Memory B cell (primary cell): ENCODE measurements around the gene ZAP70.
"Not testable (repeated sequence)": the region's sequence is repeated elsewhere in the genome, so short reads cannot be mapped to it uniquely, and the experiment has no call there.

Experiments
- ATAC-seq: fragments of 150-1000 bp; cut with Tn5 transposase; 2 replicates; pipeline ENCODE4 v1.10.0; 2021; ENCODE audit warnings: low read depth, mild to moderate bottlenecking, moderate library complexity
- DNase-seq, 2 donors: peaks; one replicate each; pipeline ENCODE4 v3.0.0; 2022; ENCODE audit warnings: low spot score in 2 of 2
- H3K27ac Mint-ChIP-seq: one replicate; pipeline ENCODE4 v1.8.0; 2022; ENCODE audit warnings: mild to moderate bottlenecking, moderate library complexity, mixed read lengths
- H3K27me3 Mint-ChIP-seq: one replicate; pipeline ENCODE4 v1.8.0; 2022; ENCODE audit warnings: mixed read lengths
- H3K36me3 Mint-ChIP-seq: one replicate; pipeline ENCODE4 v1.8.0; 2022; ENCODE audit warnings: mild to moderate bottlenecking, mixed read lengths
- H3K4me1 Mint-ChIP-seq: one replicate; pipeline ENCODE4 v1.8.0; 2022; ENCODE audit warnings: mixed read lengths
- H3K4me3 Mint-ChIP-seq: one replicate; pipeline ENCODE4 v1.8.0; 2022; ENCODE audit warnings: mild to moderate bottlenecking, moderate library complexity, mixed read lengths
- H3K9me3 Mint-ChIP-seq: one replicate; pipeline ENCODE4 v1.8.0; 2022; ENCODE audit warnings: mixed read lengths

ZAP70 gene

GRCh38 chr2:97713296-97714083 is at the start of gene ZAP70:
ZAP70 (plus strand) TSS chr2:97713576; CDS start chr2:97724037, 10,461 bp downstream.
- Mint-ChIP-seq H3K9me3 (no peaks in the 10 kb centered on the region), H3K27ac (no peak within 1 kb of the TSS), H3K4me3 (no peak within 1 kb of the TSS), H3K4me1 (peaks cover 10% of the 10 kb centered on the region), H3K27me3 (peaks cover 6% of the 10 kb centered on the region), H3K36me3 (no peaks in the 10 kb centered on the region)
- DNase-seq: no peak
- no peak for ATAC-seq

- ATAC-seq (no peak), DNase-seq (peak in 1 of 2 donors; percentile 61)
- H3K4me1 Mint-ChIP-seq: peaks cover 20% of the 10 kb centered on the region
- H3K36me3 Mint-ChIP-seq: peaks cover 5% of the 10 kb centered on the region
- H3K27me3 Mint-ChIP-seq: no peaks in the 10 kb centered on the region
- peak overlapping the region; percentile 95 for H3K27ac Mint-ChIP-seq
- H3K4me3 Mint-ChIP-seq: peak overlapping the region; percentile 90
- H3K9me3 Mint-ChIP-seq: no peaks in the 10 kb centered on the region
Measured at GRCh38 chr2:97663626-97663961, 49.8 kb upstream of the ZAP70 start.

GRCh38 chr2:97663962-97664635 is 49.3 kb upstream of the ZAP70 start, which contains the start of gene ACTR1B:
ACTR1B (minus strand) TSS chr2:97664044; CDS start chr2:97663890, 154 bp downstream.
- H3K27ac Mint-ChIP-seq: peak within 1 kb of the TSS; percentile 95
- no peaks in the 10 kb centered on the region for H3K9me3 Mint-ChIP-seq
- H3K27me3 Mint-ChIP-seq: no peaks in the 10 kb centered on the region
- DNase-seq: peak; percentile 94 to 97
- H3K4me3 Mint-ChIP-seq: peak within 1 kb of the TSS; percentile 90
- peak; percentile 84 for ATAC-seq
- peaks cover 5% of the 10 kb centered on the region for H3K36me3 Mint-ChIP-seq
- peaks cover 20% of the 10 kb centered on the region for H3K4me1 Mint-ChIP-seq

GRCh38 chr2:97664636-97664970 is 48.8 kb upstream of the ZAP70 start:
- Mint-ChIP-seq H3K27me3 (no peaks in the 10 kb centered on the region), H3K27ac (peak overlapping the region; percentile 95), H3K4me1 (peaks cover 24% of the 10 kb centered on the region), H3K4me3 (peak overlapping the region; percentile 87), H3K36me3 (peaks cover 5% of the 10 kb centered on the region), H3K9me3 (no peaks in the 10 kb centered on the region)
- DNase-seq (no peak), ATAC-seq (no peak)

- Mint-ChIP-seq H3K27ac (peak within 1 kb of the TSS; percentile 85), H3K27me3 (no peaks in the 10 kb centered on the region)
Measured at GRCh38 chr2:97669448-97669847, 43.9 kb upstream of the ZAP70 start, which contains the start of gene C2orf92. C2orf92 (plus strand) TSS chr2:97669713; CDS start chr2:97669789, 76 bp downstream.

GRCh38 chr2:97670471-97670870 is 42.9 kb upstream of the ZAP70 start:
- Mint-ChIP-seq H3K4me3 (no peak overlapping the region), H3K4me1 (peaks cover 10% of the 10 kb centered on the region), H3K36me3 (no peaks in the 10 kb centered on the region), H3K27me3 (no peaks in the 10 kb centered on the region), H3K27ac (no peak overlapping the region), H3K9me3 (no peaks in the 10 kb centered on the region)
- ATAC-seq (no peak), DNase-seq (no peak)

More at GRCh38 chr2:97669448-97669847, 43.9 kb upstream of the ZAP70 start, which contains the start of gene C2orf92:
- no peak for DNase-seq
- H3K36me3 Mint-ChIP-seq: no peaks in the 10 kb centered on the region
- no peaks in the 10 kb centered on the region for H3K9me3 Mint-ChIP-seq
- peak within 1 kb of the TSS; percentile 57 for H3K4me3 Mint-ChIP-seq
- H3K4me1 Mint-ChIP-seq: peaks cover 7% of the 10 kb centered on the region
- ATAC-seq: peak; percentile 92

- H3K27me3 Mint-ChIP-seq: no peaks in the 10 kb centered on the region
- H3K4me1 Mint-ChIP-seq: peaks cover 10% of the 10 kb centered on the region
- H3K9me3 Mint-ChIP-seq: no peaks in the 10 kb centered on the region
- no peak overlapping the region for H3K4me3 Mint-ChIP-seq
- ATAC-seq (no peak), DNase-seq (no peak)
- H3K27ac Mint-ChIP-seq: no peak overlapping the region
- H3K36me3 Mint-ChIP-seq: no peaks in the 10 kb centered on the region
Measured at GRCh38 chr2:97671526-97671925, 41.9 kb upstream of the ZAP70 start.

- H3K4me3 Mint-ChIP-seq, H3K9me3 Mint-ChIP-seq, H3K4me1 Mint-ChIP-seq, H3K27ac Mint-ChIP-seq, ATAC-seq, DNase-seq, H3K27me3 Mint-ChIP-seq, H3K36me3 Mint-ChIP-seq: not testable (repeated sequence)
Measured at GRCh38 chr2:97672606-97673140, 40.7 kb upstream of the ZAP70 start.

GRCh38 chr2:97673182-97673914 is 40.0 kb upstream of the ZAP70 start:
- H3K4me3 Mint-ChIP-seq: no peak overlapping the region
- H3K9me3 Mint-ChIP-seq: no peaks in the 10 kb centered on the region
- no peaks in the 10 kb centered on the region for H3K27me3 Mint-ChIP-seq
- peaks cover 10% of the 10 kb centered on the region for H3K4me1 Mint-ChIP-seq
- no peak for ATAC-seq
- H3K36me3 Mint-ChIP-seq: no peaks in the 10 kb centered on the region
- DNase-seq: no peak
- H3K27ac Mint-ChIP-seq: no peak overlapping the region

GRCh38 chr2:97673915-97674283 is 39.5 kb upstream of the ZAP70 start:
- Mint-ChIP-seq H3K36me3 (no peaks in the 10 kb centered on the region), H3K4me3 (no peak overlapping the region), H3K4me1 (peaks cover 10% of the 10 kb centered on the region), H3K27ac (no peak overlapping the region), H3K9me3 (no peaks in the 10 kb centered on the region), H3K27me3 (no peaks in the 10 kb centered on the region)
- DNase-seq: no peak
- peak; percentile 37 for ATAC-seq

- H3K27ac Mint-ChIP-seq: no peak overlapping the region
- no peaks in the 10 kb centered on the region for H3K36me3 Mint-ChIP-seq
- H3K4me3 Mint-ChIP-seq: no peak overlapping the region
- H3K4me1 Mint-ChIP-seq: peaks cover 6% of the 10 kb centered on the region
- no peaks in the 10 kb centered on the region for H3K27me3 Mint-ChIP-seq
- no peaks in the 10 kb centered on the region for H3K9me3 Mint-ChIP-seq
- no peak for DNase-seq
- no peak for ATAC-seq
Measured at GRCh38 chr2:97675430-97676113, 37.8 kb upstream of the ZAP70 start.

- H3K27ac Mint-ChIP-seq: no peak overlapping the region
- H3K4me1 Mint-ChIP-seq: peaks cover 6% of the 10 kb centered on the region
- DNase-seq (no peak), ATAC-seq (no peak)
- H3K9me3 Mint-ChIP-seq: no peaks in the 10 kb centered on the region
- no peak overlapping the region for H3K4me3 Mint-ChIP-seq
- H3K36me3 Mint-ChIP-seq: no peaks in the 10 kb centered on the region
- H3K27me3 Mint-ChIP-seq: no peaks in the 10 kb centered on the region
Measured at GRCh38 chr2:97676620-97677019, 36.8 kb upstream of the ZAP70 start.

- Mint-ChIP-seq H3K4me3 (no peak overlapping the region), H3K27me3 (no peaks in the 10 kb centered on the region), H3K27ac (no peak overlapping the region), H3K9me3 (no peaks in the 10 kb centered on the region), H3K4me1 (peaks cover 6% of the 10 kb centered on the region), H3K36me3 (no peaks in the 10 kb centered on the region)
- DNase-seq (no peak), ATAC-seq (no peak)
Measured at GRCh38 chr2:97677480-97677879, 35.9 kb upstream of the ZAP70 start.
